Measurements from ENCODE around the gene DPPA3.
A peak's percentile ranks its signal among the peaks of the same experiment; 100 is the strongest.
"Not testable (repeated sequence)": the region's sequence is repeated elsewhere in the genome, so short reads cannot be mapped to it uniquely, and the experiment has no call there.

DPPA3 gene

GRCh38 chr12:7666595-7666994 lies 44.6 kb upstream of the DPPA3 start:
- TF ChIP-seq ISL1 (CRISPR knock-in tag; IDR thresholded peaks at IDR 0.05) (no peak), ZC3H10 (CRISPR knock-in tag; IDR thresholded peaks at IDR 0.05) (no peak), SNAI2 (CRISPR knock-in tag; IDR thresholded peaks at IDR 0.05) (no peak)
- no peak for ATAC-seq

GRCh38 chr12:7667125-7667524 lies 44.1 kb upstream of the DPPA3 start:
- ATAC-seq, result peak; percentile 26; the same call in 1 of the 3 replicates
- no peak for TF ChIP-seq CSRNP3 (CRISPR knock-in tag; IDR thresholded peaks at IDR 0.05)
- TF ChIP-seq ZFP30 (CRISPR knock-in tag; IDR thresholded peaks at IDR 0.05), result no peak

GRCh38 chr12:7668171-7668570 lies 43.1 kb upstream of the DPPA3 start:
- no peak for ATAC-seq
- TF ChIP-seq OSR1 (CRISPR knock-in tag; IDR thresholded peaks at IDR 0.05) (no peak), TCF4 (CRISPR knock-in tag; IDR thresholded peaks at IDR 0.05; ENCODE audit: borderline replicate concordance) (no peak), BACH2 (CRISPR knock-in tag; IDR thresholded peaks at IDR 0.05; ENCODE audit: borderline replicate concordance) (no peak), PPARA (CRISPR knock-in tag; IDR thresholded peaks at IDR 0.05; ENCODE audit: borderline replicate concordance) (no peak), CSRNP3 (CRISPR knock-in tag; IDR thresholded peaks at IDR 0.05) (no peak), ZNF565 (CRISPR knock-in tag; conservative IDR thresholded peaks at IDR 0.05; ENCODE audit: low read depth) (no peak), ZFP3 (CRISPR knock-in tag; IDR thresholded peaks at IDR 0.05) (no peak), ARNTL (CRISPR knock-in tag; IDR thresholded peaks at IDR 0.05; ENCODE audit: borderline replicate concordance, low read depth) (no peak), GLIS3 (CRISPR knock-in tag; IDR thresholded peaks at IDR 0.05) (no peak), ZNF8 (CRISPR knock-in tag; IDR thresholded peaks at IDR 0.05) (no peak), ISL1 (CRISPR knock-in tag; IDR thresholded peaks at IDR 0.05) (no peak), ZC3H10 (CRISPR knock-in tag; IDR thresholded peaks at IDR 0.05) (no peak), ESRRG (CRISPR knock-in tag; IDR thresholded peaks at IDR 0.05) (no peak), SNAI2 (CRISPR knock-in tag; IDR thresholded peaks at IDR 0.05) (no peak), ZFP30 (CRISPR knock-in tag; IDR thresholded peaks at IDR 0.05) (no peak), RARB (CRISPR knock-in tag; IDR thresholded peaks at IDR 0.05) (no peak), CREB5 (CRISPR knock-in tag; IDR thresholded peaks at IDR 0.05; ENCODE audit: low read depth) (no peak), TSHZ2 (CRISPR knock-in tag; IDR thresholded peaks at IDR 0.05) (no peak), PATZ1 (CRISPR knock-in tag; IDR thresholded peaks at IDR 0.05; ENCODE audit: borderline replicate concordance) (no peak), TOX (CRISPR knock-in tag; IDR thresholded peaks at IDR 0.05; ENCODE audit: borderline replicate concordance) (no peak)

GRCh38 chr12:7675455-7675854 lies 35.8 kb upstream of the DPPA3 start:
- not testable (repeated sequence) for ATAC-seq

GRCh38 chr12:7677432-7677888 lies 33.8 kb upstream of the DPPA3 start:
- ATAC-seq, result peak; percentile 82

Measured in SK-N-SH treated with all-trans-retinoic acid at 6 μM for 48 hours (cell line).